ENCODE measurements around the gene SYTL3. TPM values are rescaled to one million over a fixed set of nuclear protein-coding genes. Genes with fewer than 3 reads are reported as not detected.

Gene SYTL3
- total RNA-seq, 1 donor from 2014 or later, result 8.7 TPM

DNA sequence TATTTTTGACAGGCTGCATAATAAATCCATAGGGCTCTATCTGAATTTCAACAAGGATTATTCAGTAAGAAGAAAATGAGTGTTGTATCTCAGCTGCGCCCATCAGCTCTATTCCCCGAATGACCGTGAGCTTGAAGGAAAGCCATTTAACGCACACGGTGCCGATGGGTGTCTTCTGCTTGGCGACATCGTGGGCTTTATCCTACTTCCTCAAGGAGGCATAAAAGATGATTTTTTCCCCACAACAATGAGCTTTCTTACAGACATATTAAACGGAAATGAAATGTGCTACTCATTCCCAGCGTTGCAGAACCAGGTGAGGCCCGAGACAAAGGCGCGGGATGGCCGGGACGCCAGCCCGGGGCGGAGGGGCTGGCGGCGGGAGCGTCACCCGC, 6.0 kb upstream of the SYTL3 start:
- Histone ChIP-seq H3K4me3 (peak overlapping the region; percentile 98), H3K27ac (peak overlapping the region; percentile 99), H3K9me3 (no peaks in the 10 kb centered on the region), H3K4me1 (peaks cover 38% of the 10 kb centered on the region), H3K27me3 (no peaks in the 10 kb centered on the region), H3K36me3 (peaks cover 16% of the 10 kb centered on the region)
- intact Hi-C loops (cut with DNase I), result no loop called here
- DNase-seq, result no peak
- TF ChIP-seq, protein P1, sequence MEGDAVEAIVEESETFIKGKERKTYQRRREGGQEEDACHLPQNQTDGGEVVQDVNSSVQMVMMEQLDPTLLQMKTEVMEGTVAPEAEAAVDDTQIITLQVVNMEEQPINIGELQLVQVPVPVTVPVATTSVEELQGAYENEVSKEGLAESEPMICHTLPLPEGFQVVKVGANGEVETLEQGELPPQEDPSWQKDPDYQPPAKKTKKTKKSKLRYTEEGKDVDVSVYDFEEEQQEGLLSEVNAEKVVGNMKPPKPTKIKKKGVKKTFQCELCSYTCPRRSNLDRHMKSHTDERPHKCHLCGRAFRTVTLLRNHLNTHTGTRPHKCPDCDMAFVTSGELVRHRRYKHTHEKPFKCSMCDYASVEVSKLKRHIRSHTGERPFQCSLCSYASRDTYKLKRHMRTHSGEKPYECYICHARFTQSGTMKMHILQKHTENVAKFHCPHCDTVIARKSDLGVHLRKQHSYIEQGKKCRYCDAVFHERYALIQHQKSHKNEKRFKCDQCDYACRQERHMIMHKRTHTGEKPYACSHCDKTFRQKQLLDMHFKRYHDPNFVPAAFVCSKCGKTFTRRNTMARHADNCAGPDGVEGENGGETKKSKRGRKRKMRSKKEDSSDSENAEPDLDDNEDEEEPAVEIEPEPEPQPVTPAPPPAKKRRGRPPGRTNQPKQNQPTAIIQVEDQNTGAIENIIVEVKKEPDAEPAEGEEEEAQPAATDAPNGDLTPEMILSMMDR (IDR thresholded peaks at IDR 0.05), result no peak
- no peak for ATAC-seq

DNA sequence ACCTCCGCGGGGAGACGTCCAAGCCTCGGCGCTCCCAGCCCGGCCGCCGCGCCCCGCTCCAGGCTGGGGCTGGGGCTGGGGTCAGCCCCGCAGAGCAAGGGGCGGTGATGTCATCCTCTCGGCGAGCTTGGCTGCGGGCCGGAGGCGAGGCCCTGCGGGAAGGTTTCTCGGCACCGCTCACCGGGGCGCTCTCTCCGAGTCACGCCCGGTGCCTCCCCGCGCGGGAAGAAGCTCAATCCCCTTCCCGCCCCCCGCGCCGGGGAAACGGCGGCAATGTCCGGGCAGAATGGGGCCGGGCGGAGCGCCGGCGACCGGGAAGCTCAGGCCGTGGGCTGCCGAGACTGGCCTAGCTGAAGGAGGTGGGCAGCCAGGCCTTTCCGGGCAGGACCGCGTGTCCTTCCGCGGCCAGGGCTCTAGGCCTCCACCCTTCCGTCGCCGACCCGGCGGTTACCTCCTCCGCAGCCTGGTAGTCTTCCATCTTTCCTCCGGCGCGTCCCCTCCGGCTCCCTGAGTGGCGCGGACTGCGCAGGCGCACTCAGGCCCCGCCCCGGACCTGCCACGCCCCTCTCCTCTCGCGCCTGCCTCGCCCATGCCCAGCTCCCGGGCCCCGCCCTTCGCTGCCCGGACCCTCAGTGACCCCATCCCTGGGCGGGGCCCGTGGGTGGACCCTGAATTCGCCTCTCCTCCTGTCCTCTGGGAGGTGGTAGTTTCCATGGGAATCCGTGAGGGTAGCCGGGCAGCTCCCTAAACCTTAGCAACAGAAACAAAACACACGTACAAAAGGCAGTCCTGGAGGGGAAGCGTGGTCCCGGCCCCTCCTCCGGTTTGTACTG, 5.4 kb upstream of the SYTL3 start, which contains the start of gene DYNLT1:
DYNLT1 (minus strand) TSS at position 513 of the 833 bp plus-strand sequence; CDS start at position 478, 35 bp downstream.
- intact Hi-C loops (cut with DNase I), result no loop called here
- Histone ChIP-seq H3K27ac (peak within 1 kb of the TSS; percentile 99), H3K36me3 (peaks cover 16% of the 10 kb centered on the region), H3K9me3 (no peaks in the 10 kb centered on the region), H3K4me3 (peak within 1 kb of the TSS; percentile 98), H3K4me1 (peaks cover 44% of the 10 kb centered on the region), H3K27me3 (no peaks in the 10 kb centered on the region)
- DNase-seq, result peak; percentile 97
- TF ChIP-seq, protein P1 (IDR thresholded peaks at IDR 0.05), result no peak
- peak; percentile 96 for ATAC-seq

DNA sequence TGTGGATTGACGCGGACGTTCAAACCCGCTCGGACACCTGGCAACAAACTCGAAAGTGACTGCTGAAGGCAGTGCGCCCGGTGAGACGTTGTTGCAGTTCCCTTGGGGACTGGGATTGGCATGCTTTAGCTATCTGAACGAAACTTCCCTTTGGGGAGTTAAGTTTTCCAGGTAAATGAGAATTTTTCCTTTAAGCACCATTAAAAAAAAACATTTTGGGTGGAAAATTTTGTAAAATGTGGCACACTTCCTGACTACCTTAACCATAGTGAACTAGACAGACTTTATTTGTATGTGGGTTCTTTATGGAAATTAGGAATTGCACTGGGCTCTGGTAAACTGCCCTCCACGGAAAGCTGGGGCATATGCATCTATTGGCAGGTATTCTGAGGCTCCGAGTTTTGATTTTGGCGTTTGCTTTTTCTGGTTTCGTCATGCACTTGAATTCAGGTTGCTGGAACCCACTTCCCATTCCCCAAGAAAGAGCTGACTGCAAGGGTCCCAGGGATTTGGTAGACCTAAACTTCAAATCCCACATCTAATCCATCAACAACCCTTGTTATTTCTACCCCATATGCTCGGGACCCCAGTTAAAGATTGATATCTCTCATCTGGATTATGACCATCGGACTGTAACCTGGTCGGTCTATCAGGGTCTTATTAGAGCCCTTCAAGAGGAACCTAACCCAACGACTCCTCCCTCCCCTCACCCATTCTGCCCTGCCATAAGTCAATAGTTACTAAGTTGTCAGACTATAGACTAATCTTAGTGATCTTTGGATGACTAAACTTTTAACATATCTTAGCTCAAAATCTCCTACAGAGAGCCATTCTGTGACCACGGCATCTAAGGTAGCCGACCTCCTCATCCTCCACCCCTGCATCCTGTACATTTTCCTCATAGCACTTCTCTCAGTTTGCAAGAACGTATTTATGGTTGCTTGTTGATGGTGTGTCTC, 4.5 kb upstream of the SYTL3 start:
- Histone ChIP-seq H3K4me3 (peak overlapping the region; percentile 98), H3K36me3 (peaks cover 10% of the 10 kb centered on the region), H3K27ac (peak overlapping the region; percentile 99), H3K9me3 (no peaks in the 10 kb centered on the region), H3K27me3 (no peaks in the 10 kb centered on the region), H3K4me1 (peaks cover 47% of the 10 kb centered on the region)
- intact Hi-C loops (cut with DNase I), result no loop called here
- ATAC-seq, result no peak
- DNase-seq, result peak; percentile 0
- TF ChIP-seq, protein P1 (IDR thresholded peaks at IDR 0.05), result no peak

DNA sequence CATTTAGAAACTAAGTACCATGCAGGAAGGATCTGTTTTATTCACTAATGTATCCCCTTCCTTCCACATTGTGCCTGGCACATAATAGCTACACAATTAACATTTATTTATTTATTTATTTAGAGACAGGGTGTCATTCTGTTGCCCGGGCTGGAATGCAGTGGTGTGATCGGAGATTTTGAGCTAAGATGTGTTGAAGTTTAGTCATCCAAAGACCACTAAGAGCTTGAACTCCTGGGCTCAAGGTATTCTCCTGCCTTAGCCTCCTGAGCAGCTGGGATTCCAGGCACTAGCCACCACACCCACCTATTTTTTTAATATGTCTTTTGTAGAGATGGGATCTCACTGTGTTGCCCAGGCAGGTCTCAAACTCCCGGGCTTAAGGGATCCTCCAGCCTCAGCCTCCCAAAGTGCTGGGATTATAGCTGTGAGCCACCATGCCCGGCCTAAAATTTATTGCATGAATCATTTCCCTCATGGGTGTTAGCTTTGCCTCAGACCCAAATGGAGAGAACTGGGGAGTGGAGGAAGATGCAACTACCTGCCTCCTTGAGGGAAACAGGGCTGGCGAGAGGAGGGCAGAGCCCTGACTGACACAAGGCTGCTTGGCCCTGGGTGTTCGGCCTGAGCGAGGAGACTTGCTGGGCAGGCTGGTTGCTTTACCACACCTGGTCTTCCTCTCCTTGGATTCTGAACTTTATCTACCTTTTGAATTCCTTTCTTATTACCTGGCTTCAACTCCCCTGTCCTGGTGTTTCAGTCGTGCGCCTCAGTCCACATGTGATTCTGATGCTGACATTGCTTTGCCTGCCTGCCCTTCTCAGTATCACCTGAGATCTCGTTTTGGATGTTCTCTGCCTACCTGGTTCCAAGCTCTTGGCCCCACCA, 3.6 kb upstream of the SYTL3 start:
- peak; percentile 55 for DNase-seq
- Histone ChIP-seq H3K27me3 (no peaks in the 10 kb centered on the region), H3K4me3 (no peak overlapping the region), H3K9me3 (no peaks in the 10 kb centered on the region), H3K4me1 (peaks cover 43% of the 10 kb centered on the region), H3K36me3 (peaks cover under 1% of the 10 kb centered on the region), H3K27ac (peak overlapping the region; percentile 99)
- intact Hi-C loops (cut with DNase I), result no loop called here
- no peak for ATAC-seq
- TF ChIP-seq, protein P1 (IDR thresholded peaks at IDR 0.05), result no peak

DNA sequence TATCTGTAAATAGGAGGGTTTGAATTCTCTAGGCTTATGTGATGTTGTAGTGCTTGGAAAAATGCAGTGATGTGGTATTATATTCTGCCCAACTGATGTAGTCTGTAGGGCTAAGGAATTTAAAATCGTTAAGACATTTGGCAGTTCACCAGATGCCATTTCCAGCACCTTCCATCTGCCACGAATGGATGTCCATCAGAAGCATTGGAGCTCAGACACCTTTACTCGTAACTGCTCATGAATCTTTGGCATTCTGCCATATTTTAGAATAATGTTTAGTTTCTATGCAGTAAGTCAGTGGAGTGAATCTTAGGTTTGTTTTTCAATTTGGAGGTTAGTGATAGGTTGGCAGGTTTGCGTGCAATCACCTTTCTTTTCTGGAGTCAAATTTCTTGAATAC, 2.4 kb upstream of the SYTL3 start:
- intact Hi-C loops (cut with DNase I), result no loop called here
- ATAC-seq, result no peak
- no peaks in the 10 kb centered on the region for H3K36me3 ChIP-seq
- no peak overlapping the region for H3K27ac ChIP-seq
- H3K9me3 ChIP-seq, result no peaks in the 10 kb centered on the region
- no peaks in the 10 kb centered on the region for H3K27me3 ChIP-seq
- peaks cover 34% of the 10 kb centered on the region for H3K4me1 ChIP-seq
- DNase-seq, result no peak
- H3K4me3 ChIP-seq, result no peak overlapping the region
- TF ChIP-seq, protein P1 (IDR thresholded peaks at IDR 0.05), result no peak
